OCI-LY3 (cell line): ENCODE data around the gene SLC22A14.

Source experiments
- EZH2phosphoT487 ChIP-seq: fragments of 200-600 bp; shearing (Covaris generic); IDR thresholded peaks from 2 replicates; pipeline ENCODE4 v1.6.1; 2018; ENCODE audit warnings: antibody characterized with exemption, mixed run types, low read depth
- TF ChIP-seq, protein P1 (sequence below): fragments of 200-600, 300-600 bp; sonication (generic); IDR thresholded peaks from 2 replicates; pipeline ENCODE4 v1.5.1; 2014; ENCODE audit warnings: antibody characterized with exemption, low read length, low read depth

DNA sequence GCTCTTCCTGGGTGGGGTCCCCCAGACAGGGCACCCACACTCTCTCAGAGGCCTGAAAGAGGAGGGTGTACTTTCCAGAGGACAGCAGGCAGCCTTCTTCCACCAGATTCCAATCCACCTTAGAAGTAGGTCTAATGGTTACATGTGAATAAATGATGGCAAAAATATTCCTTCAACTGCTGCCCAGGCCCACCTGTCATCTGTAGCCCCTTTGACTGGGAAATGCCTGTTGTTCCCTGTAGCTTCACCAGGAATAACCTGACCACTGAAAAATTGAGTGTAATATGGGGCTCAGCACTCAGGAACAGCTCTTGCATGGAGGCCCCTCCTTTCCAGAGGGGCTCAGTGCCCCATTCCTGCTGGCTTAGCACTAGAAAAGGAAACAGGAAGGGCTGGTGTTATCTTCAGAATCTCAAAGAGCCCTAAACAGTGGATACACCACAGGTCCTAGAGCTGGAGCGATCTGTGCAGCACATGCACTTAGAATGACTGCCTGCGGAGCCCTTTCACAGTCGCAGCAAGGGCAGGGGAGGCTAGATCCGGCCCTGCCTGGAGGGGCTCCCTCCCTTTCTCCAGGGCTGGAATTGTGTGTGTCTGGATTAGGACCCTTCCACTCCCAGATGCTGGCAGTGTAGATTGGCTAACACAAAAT is 32.1 kb downstream of the SLC22A14 start:
- TF ChIP-seq, protein P1, sequence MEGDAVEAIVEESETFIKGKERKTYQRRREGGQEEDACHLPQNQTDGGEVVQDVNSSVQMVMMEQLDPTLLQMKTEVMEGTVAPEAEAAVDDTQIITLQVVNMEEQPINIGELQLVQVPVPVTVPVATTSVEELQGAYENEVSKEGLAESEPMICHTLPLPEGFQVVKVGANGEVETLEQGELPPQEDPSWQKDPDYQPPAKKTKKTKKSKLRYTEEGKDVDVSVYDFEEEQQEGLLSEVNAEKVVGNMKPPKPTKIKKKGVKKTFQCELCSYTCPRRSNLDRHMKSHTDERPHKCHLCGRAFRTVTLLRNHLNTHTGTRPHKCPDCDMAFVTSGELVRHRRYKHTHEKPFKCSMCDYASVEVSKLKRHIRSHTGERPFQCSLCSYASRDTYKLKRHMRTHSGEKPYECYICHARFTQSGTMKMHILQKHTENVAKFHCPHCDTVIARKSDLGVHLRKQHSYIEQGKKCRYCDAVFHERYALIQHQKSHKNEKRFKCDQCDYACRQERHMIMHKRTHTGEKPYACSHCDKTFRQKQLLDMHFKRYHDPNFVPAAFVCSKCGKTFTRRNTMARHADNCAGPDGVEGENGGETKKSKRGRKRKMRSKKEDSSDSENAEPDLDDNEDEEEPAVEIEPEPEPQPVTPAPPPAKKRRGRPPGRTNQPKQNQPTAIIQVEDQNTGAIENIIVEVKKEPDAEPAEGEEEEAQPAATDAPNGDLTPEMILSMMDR, result no peak
- no peak for TF ChIP-seq EZH2phosphoT487
